ENCODE measurements around the gene DDX51.
A peak's percentile ranks its signal among the peaks of the same experiment; 100 is the strongest.
"Not testable (repeated sequence)": the region's sequence is repeated elsewhere in the genome, so short reads cannot be mapped to it uniquely, and the experiment has no call there.

Gene DDX51

DNA sequence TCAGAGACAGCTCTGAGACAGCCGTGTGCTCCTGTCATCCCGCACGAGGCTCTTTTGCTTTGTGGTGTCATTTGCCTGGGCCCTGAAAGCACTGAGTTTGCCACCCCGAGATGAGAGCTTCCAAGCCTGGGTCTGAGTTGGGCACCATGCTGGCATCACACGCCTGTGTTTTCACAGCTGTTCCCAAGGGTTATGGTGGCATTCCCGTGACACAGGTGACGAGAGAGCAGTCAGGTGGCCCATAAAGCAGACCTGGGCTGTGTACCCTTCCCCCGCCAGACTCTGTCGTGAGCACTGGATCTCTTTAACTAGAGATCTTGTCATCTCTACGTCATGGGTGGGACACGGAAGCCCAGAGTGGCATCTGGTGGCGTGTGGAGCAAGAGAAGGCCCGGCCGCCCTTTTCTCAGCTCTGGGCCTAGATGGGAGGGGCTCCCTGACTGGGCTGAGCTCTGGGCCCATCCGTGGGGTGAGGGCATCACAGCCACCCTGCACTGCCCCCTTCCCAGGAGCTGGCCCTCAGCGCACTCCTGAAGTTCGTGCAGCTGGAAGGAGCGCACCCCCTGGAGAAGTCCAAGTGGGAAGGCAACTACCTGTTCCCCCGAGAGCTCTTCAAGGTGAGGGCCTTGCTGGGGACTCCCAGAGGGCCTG lies 2.8 kb upstream of the DDX51 start:
- peaks cover 22% of the 10 kb centered on the region for H3K4me1 Mint-ChIP-seq (ENCODE audit: low read depth)
- peak overlapping the region; percentile 19 for H3K27ac Mint-ChIP-seq
- H3K27me3 Mint-ChIP-seq (ENCODE audit: low read depth): no peaks in the 10 kb centered on the region
- peaks cover 9% of the 10 kb centered on the region for H3K36me3 Mint-ChIP-seq (ENCODE audit: low read depth)
- no peak overlapping the region for H3K4me3 Mint-ChIP-seq
- no peaks in the 10 kb centered on the region for H3K9me3 Mint-ChIP-seq

- H3K4me3 Mint-ChIP-seq: peak overlapping the region; percentile 83
- H3K36me3 Mint-ChIP-seq (ENCODE audit: low read depth): peaks cover 9% of the 10 kb centered on the region
- H3K27me3 Mint-ChIP-seq (ENCODE audit: low read depth): no peaks in the 10 kb centered on the region
- H3K27ac Mint-ChIP-seq: peak overlapping the region; percentile 88
- H3K9me3 Mint-ChIP-seq: no peaks in the 10 kb centered on the region
- H3K4me1 Mint-ChIP-seq (ENCODE audit: low read depth): peaks cover 22% of the 10 kb centered on the region
Measured at GRCh38 chr12:132146098-132146497, 2.0 kb upstream of the DDX51 start.

DNA sequence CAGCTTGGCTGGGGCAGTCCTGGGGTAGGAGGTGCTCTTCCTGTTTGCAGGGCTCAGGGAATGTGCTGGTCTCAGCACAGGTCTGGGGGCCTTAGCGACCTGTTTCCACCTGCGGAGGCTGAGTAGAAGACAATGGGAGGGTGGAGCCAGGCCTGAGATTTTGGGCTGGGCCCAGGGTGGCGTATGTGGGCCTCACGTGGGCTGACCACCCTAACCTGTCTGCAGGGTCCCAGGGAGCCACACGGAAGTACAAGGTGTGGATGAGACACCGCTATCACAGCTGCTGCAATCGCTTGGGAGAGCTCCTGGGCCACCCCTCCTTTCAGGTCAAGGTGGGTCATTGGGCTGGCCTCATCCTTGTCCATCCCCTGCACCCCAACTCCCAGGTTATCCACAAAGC lies 1.2 kb upstream of the DDX51 start:
- Mint-ChIP-seq H3K27ac (peak overlapping the region; percentile 82), H3K36me3 (ENCODE audit: low read depth) (peaks cover 9% of the 10 kb centered on the region), H3K4me1 (ENCODE audit: low read depth) (peaks cover 22% of the 10 kb centered on the region), H3K4me3 (peak overlapping the region; percentile 83), H3K27me3 (ENCODE audit: low read depth) (no peaks in the 10 kb centered on the region), H3K9me3 (no peaks in the 10 kb centered on the region)

- peak overlapping the region; percentile 82 for H3K27ac Mint-ChIP-seq
- H3K9me3 Mint-ChIP-seq: no peaks in the 10 kb centered on the region
- H3K27me3 Mint-ChIP-seq (ENCODE audit: low read depth): no peaks in the 10 kb centered on the region
- peaks cover 22% of the 10 kb centered on the region for H3K4me1 Mint-ChIP-seq (ENCODE audit: low read depth)
- H3K4me3 Mint-ChIP-seq: peak overlapping the region; percentile 83
- peaks cover 10% of the 10 kb centered on the region for H3K36me3 Mint-ChIP-seq (ENCODE audit: low read depth)
Measured at GRCh38 chr12:132144810-132145168, 670 bp upstream of the DDX51 start.

- H3K9me3 Mint-ChIP-seq: no peaks in the 10 kb centered on the region
- peak overlapping the region; percentile 65 for H3K27ac Mint-ChIP-seq
- H3K27me3 Mint-ChIP-seq (ENCODE audit: low read depth): no peaks in the 10 kb centered on the region
- H3K4me1 Mint-ChIP-seq (ENCODE audit: low read depth): peaks cover 22% of the 10 kb centered on the region
- H3K4me3 Mint-ChIP-seq: peak overlapping the region; percentile 80
- peaks cover 15% of the 10 kb centered on the region for H3K36me3 Mint-ChIP-seq (ENCODE audit: low read depth)
Measured at GRCh38 chr12:132143336-132144071, 615 bp downstream of the DDX51 start.

GRCh38 chr12:132142679-132143335 lies 1.3 kb downstream of the DDX51 start:
- H3K9me3 Mint-ChIP-seq: no peaks in the 10 kb centered on the region
- peaks cover 22% of the 10 kb centered on the region for H3K4me1 Mint-ChIP-seq (ENCODE audit: low read depth)
- H3K27me3 Mint-ChIP-seq (ENCODE audit: low read depth): no peaks in the 10 kb centered on the region
- H3K27ac Mint-ChIP-seq: peak overlapping the region; percentile 65
- peak overlapping the region; percentile 80 for H3K4me3 Mint-ChIP-seq
- H3K36me3 Mint-ChIP-seq (ENCODE audit: low read depth): peaks cover 18% of the 10 kb centered on the region

- Mint-ChIP-seq H3K4me1 (ENCODE audit: low read depth) (peaks cover 22% of the 10 kb centered on the region), H3K36me3 (ENCODE audit: low read depth) (peaks cover 19% of the 10 kb centered on the region), H3K27me3 (ENCODE audit: low read depth) (no peaks in the 10 kb centered on the region), H3K27ac (peak overlapping the region; percentile 36), H3K9me3 (no peaks in the 10 kb centered on the region), H3K4me3 (peak overlapping the region; percentile 80)
Measured at GRCh38 chr12:132141976-132142678, 2.0 kb downstream of the DDX51 start.

- Mint-ChIP-seq H3K27ac (no peak overlapping the region), H3K9me3 (no peaks in the 10 kb centered on the region), H3K4me3 (no peak overlapping the region), H3K27me3 (ENCODE audit: low read depth) (no peaks in the 10 kb centered on the region), H3K4me1 (ENCODE audit: low read depth) (peaks cover 18% of the 10 kb centered on the region), H3K36me3 (ENCODE audit: low read depth) (peaks cover 16% of the 10 kb centered on the region)
Measured at GRCh38 chr12:132140918-132141841, 2.9 kb downstream of the DDX51 start.

GRCh38 chr12:132140501-132140900 lies 3.6 kb downstream of the DDX51 start:
- peaks cover 13% of the 10 kb centered on the region for H3K4me1 Mint-ChIP-seq (ENCODE audit: low read depth)
- no peaks in the 10 kb centered on the region for H3K27me3 Mint-ChIP-seq (ENCODE audit: low read depth)
- no peak overlapping the region for H3K4me3 Mint-ChIP-seq
- H3K27ac Mint-ChIP-seq: no peak overlapping the region
- no peaks in the 10 kb centered on the region for H3K9me3 Mint-ChIP-seq
- H3K36me3 Mint-ChIP-seq (ENCODE audit: low read depth): peaks cover 15% of the 10 kb centered on the region

DNA sequence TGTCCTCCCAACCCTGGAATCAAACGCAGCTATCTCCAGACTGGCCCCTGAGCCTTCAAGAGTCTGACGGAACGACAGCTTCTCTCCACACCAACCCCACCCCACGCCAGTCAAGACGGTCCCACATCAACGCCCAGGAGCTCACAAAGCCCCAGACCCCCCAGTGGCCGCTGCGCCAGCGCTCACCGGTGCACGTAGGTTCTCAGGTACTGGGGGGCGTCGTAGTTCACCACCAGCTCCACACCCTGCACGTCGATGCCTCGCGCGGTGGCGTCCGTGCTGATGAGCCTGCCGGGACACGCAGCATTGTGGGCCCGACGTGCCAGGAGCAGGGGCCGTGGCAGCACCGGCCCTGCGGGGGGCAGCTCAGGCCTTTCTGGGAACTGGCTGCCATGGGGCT lies 4.2 kb downstream of the DDX51 start:
- H3K27me3 Mint-ChIP-seq (ENCODE audit: low read depth): no peaks in the 10 kb centered on the region
- H3K9me3 Mint-ChIP-seq: no peaks in the 10 kb centered on the region
- H3K27ac Mint-ChIP-seq: peak overlapping the region; percentile 55
- no peak overlapping the region for H3K4me3 Mint-ChIP-seq
- peaks cover 8% of the 10 kb centered on the region for H3K4me1 Mint-ChIP-seq (ENCODE audit: low read depth)
- peaks cover 15% of the 10 kb centered on the region for H3K36me3 Mint-ChIP-seq (ENCODE audit: low read depth)

DNA sequence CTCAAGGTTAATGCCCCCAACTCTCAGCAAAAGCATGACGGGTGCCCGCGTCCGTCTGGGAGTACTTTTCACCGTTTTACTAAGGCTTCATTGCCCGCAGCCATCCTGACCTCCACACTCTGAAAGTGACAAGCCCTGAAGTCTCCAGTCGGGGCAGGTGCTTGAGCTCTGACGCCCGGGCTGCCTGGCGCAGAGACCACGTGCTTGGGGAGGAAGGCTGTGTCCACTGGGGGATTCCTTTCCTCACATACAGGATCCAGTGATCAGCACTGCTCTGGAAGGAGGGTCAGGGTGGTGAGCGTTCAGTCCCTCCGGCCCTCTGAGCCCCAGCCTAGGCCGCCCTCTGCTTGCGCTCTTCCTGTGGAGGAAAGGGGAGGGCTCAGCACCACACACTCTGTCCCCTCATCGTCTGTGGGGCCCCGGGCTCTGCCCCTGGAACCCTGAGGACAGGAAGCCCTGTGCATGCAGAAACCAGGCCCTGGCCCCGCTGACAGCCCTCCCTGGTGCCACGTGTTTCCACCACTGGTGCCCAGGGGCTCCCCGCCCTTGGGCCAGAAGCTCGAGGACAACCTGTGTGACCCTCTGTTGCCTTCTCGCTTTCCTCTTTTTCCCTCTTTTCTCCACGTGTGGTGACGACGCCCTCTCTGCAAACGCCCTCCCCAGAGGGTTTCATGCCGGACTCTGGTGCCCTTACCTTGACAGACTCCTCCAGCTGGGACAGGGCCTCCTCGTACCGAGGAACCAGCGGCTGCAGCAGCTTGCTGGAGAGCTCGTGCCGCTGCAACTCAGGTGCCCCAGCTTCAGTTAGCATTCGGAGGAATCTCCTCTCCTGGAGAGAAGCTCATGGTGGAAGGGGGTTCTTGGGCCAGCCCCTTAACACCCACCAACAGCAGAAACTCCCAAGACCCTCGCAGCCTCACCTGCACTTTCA lies 4.9 kb downstream of the DDX51 start:
- Mint-ChIP-seq H3K4me1 (ENCODE audit: low read depth) (peaks cover 6% of the 10 kb centered on the region), H3K27ac (no peak overlapping the region), H3K27me3 (ENCODE audit: low read depth) (no peaks in the 10 kb centered on the region), H3K4me3 (no peak overlapping the region), H3K9me3 (no peaks in the 10 kb centered on the region), H3K36me3 (ENCODE audit: low read depth) (peaks cover 14% of the 10 kb centered on the region)

- no peak overlapping the region for H3K4me3 Mint-ChIP-seq
- H3K27me3 Mint-ChIP-seq (ENCODE audit: low read depth): no peaks in the 10 kb centered on the region
- H3K9me3 Mint-ChIP-seq: no peaks in the 10 kb centered on the region
- no peak overlapping the region for H3K27ac Mint-ChIP-seq
- no peaks in the 10 kb centered on the region for H3K4me1 Mint-ChIP-seq (ENCODE audit: low read depth)
- peaks cover 10% of the 10 kb centered on the region for H3K36me3 Mint-ChIP-seq (ENCODE audit: low read depth)
Measured at GRCh38 chr12:132137483-132138125, 6.5 kb downstream of the DDX51 start.

DNA sequence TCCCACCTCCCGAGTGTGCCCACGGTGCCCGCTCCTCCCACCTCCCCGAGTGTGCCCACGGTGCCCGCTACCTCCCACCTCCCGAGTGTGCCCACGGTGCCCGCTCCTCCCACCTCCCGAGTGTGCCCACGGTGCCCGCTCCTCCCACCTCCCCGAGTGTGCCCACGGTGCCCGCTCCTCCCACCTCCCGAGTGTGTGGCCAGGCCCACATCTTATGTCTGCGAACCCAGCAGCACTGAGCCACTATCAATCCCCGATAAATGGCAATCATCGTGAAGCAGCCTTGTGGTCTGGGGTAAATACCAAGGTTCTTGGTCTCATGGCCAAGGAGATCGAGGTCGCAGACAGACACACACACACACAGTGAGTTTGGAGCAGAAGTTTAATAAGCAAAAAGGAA lies 7.9 kb downstream of the DDX51 start:
- not testable (repeated sequence) for H3K27ac Mint-ChIP-seq; H3K4me1 Mint-ChIP-seq (ENCODE audit: low read depth); H3K4me3 Mint-ChIP-seq; H3K27me3 Mint-ChIP-seq (ENCODE audit: low read depth); H3K9me3 Mint-ChIP-seq
- peaks cover 10% of the 10 kb centered on the region for H3K36me3 Mint-ChIP-seq (ENCODE audit: low read depth)

Measured in T-helper 1 cell treated with Interleukin-12 subunit alpha and Interleukin-12 subunit beta and Interleukin-4 antibody, amounts not matched to agents 30 μg/mL and 1 μg/mL, for 36 hours (primary cell).